Endothelial cell of umbilical vein (primary cell): Measurements from ENCODE around the gene ANKRD34A. TPM values are rescaled to one million over a fixed set of nuclear protein-coding genes. Genes with fewer than 3 reads are reported as not detected.

Source experiments
- BruUV-seq: library from RNA; stranded (reverse); fragments of 400-500 nt; replicated peaks from 2 replicates; lab custom pipeline; 2021; lab: Mats Ljungman, UMichigan
- CTCF ChIA-PET: fragments of 300-600, 350-600 bp; sonication (Branson Sonifier 250); formaldehyde crosslinking; loops from one replicate; lab custom pipeline; 2021; ENCODE audit warnings: antibody characterized with exemption, inconsistent platforms; lab: Charles Lee
- POLR2A ChIA-PET: fragments of 300-600, 350-600 bp; sonication (Branson Sonifier 250); formaldehyde crosslinking; loops from one replicate; lab custom pipeline; 2021; ENCODE audit warnings: antibody characterized with exemption, inconsistent platforms; lab: Charles Lee
- DNase-seq: peaks from one replicate; pipeline ENCODE4 v3.0.0-alpha.2; 2011; ENCODE audit warnings: low read depth, low spot score
- FAIRE-seq: peaks from 2 replicates; lab custom pipeline; 2011; peaks lifted over from hg19 to GRCh38; lab: Jason Lieb, UNC
- H2AFZ ChIP-seq: 2 replicates; pipeline ENCODE4 v1.6.0; 2012; ENCODE audit warnings: low read depth, low read length, control low read depth, inconsistent platforms
- H3K27ac ChIP-seq: 2 replicates; pipeline ENCODE4 v1.5.1; 2011; ENCODE audit warnings: low read depth, mild to moderate bottlenecking, control low read depth, low read length, moderate library complexity; ENCODE audit not compliant: insufficient read depth
- H3K27me3 ChIP-seq, 2 experiments: 2 replicates each; pipeline versions ENCODE4 v1.6.0 to v1.6.1; 2011; ENCODE audit warnings: low read length in 2 of 2, mixed read lengths in 1 of 2; ENCODE audit not compliant: control insufficient read depth in 2 of 2, insufficient read depth in 2 of 2
- H3K36me3 ChIP-seq, 2 experiments: 2 replicates in 1 of 2; 3 replicates in 1 of 2; pipeline ENCODE4 v1.5.1; 2011; ENCODE audit warnings: low read length in 2 of 2, mild to moderate bottlenecking in 1 of 2, moderate library complexity in 1 of 2; ENCODE audit not compliant: control insufficient read depth in 2 of 2, insufficient read depth in 2 of 2; ENCODE audit errors: extremely low read depth in 1 of 2
- H3K4me1 ChIP-seq: 3 replicates; pipeline ENCODE4 v1.5.1; 2011; ENCODE audit warnings: mild to moderate bottlenecking, low read length; ENCODE audit not compliant: control insufficient read depth, insufficient read depth; ENCODE audit errors: extremely low read depth
- H3K4me2 ChIP-seq: 2 replicates; pipeline ENCODE4 v1.6.1; 2011; ENCODE audit warnings: low read length, control low read depth, mixed read lengths; ENCODE audit not compliant: insufficient read depth
- H3K4me3 ChIP-seq, 3 experiments: fragments of 200-600 bp in 1 of 3; sonication (generic), shearing (Covaris generic) in 1 of 3; replicated peaks in 1 of 3; 2 replicates each; pipeline ENCODE4 v1.5.1; 2011 to 2016; ENCODE audit warnings: control low read depth in 3 of 3, low read length in 3 of 3, mild to moderate bottlenecking in 2 of 3, inconsistent platforms in 1 of 3, low read depth in 1 of 3, moderate library complexity in 1 of 3; ENCODE audit not compliant: insufficient read depth in 1 of 3
- H3K79me2 ChIP-seq: 2 replicates; pipeline ENCODE4 v1.6.0; 2012; ENCODE audit warnings: low read length, inconsistent platforms; ENCODE audit not compliant: control insufficient read depth, insufficient read depth
- H3K9ac ChIP-seq: replicated peaks from 2 replicates; pipeline ENCODE3; 2011; ENCODE audit warnings: low read length, control low read depth; ENCODE audit not compliant: insufficient read depth; ENCODE audit errors: extremely low read depth
- H3K9me1 ChIP-seq: replicated peaks from 3 replicates; pipeline ENCODE4 v1.6.0; 2011; ENCODE audit warnings: mild to moderate bottlenecking, low read length; ENCODE audit not compliant: control insufficient read depth, insufficient read depth; ENCODE audit errors: extremely low read depth
- H3K9me3 ChIP-seq: replicated peaks from 2 replicates; pipeline ENCODE4 v1.5.1; 2012; ENCODE audit warnings: low read length, inconsistent platforms; ENCODE audit not compliant: control insufficient read depth, insufficient read depth
- H4K20me1 ChIP-seq: replicated peaks from 2 replicates; pipeline ENCODE3; 2011; ENCODE audit warnings: mild to moderate bottlenecking, low read length; ENCODE audit not compliant: control insufficient read depth, insufficient read depth; ENCODE audit errors: extremely low read depth
- CTCF ChIP-seq, 2 donors: IDR thresholded peaks; 1 replicate in 1 of 2; 2 replicates in 1 of 2; pipeline ENCODE4 v1.5.1; 2011; ENCODE audit warnings: low read length in 2 of 2, mild to moderate bottlenecking in 2 of 2, moderate library complexity in 2 of 2, control low read depth in 1 of 2, inconsistent platforms in 1 of 2, low read depth in 1 of 2; ENCODE audit not compliant: insufficient read depth in 1 of 2; ENCODE audit errors: extremely low read depth in 1 of 2
- EZH2 ChIP-seq: IDR thresholded peaks from 2 replicates; pipeline ENCODE4 v1.6.1; 2012; ENCODE audit warnings: borderline replicate concordance, low read depth, mild to moderate bottlenecking, moderate library complexity, low read length, inconsistent platforms; ENCODE audit not compliant: severe bottlenecking
- FOS ChIP-seq: IDR thresholded peaks from 2 replicates; pipeline ENCODE4 v1.6.1; 2011; ENCODE audit warnings: mild to moderate bottlenecking, low read length, moderate library complexity, borderline replicate concordance; ENCODE audit not compliant: insufficient read depth
- GATA2 ChIP-seq: IDR thresholded peaks from 2 replicates; pipeline ENCODE4 v1.7.0; 2011; ENCODE audit warnings: low read depth, mild to moderate bottlenecking, moderate library complexity, mixed read lengths, low read length; ENCODE audit not compliant: insufficient read length, insufficient read depth
- JUN ChIP-seq: IDR thresholded peaks from 2 replicates; pipeline ENCODE4 v1.6.1; 2011; ENCODE audit warnings: borderline replicate concordance, low read depth; ENCODE audit not compliant: insufficient read length, insufficient read depth
- MAX ChIP-seq: IDR thresholded peaks from 2 replicates; pipeline ENCODE4 v1.6.1; 2011; ENCODE audit not compliant: insufficient read depth, insufficient read length
- MYC ChIP-seq: IDR thresholded peaks from one replicate; pipeline ENCODE4 v1.6.1; 2011; ENCODE audit warnings: mild to moderate bottlenecking, low read depth, low read length
- POLR2A ChIP-seq: IDR thresholded peaks from 2 replicates; pipeline ENCODE4 v1.6.1; 2012; ENCODE audit warnings: low read depth, mild to moderate bottlenecking, control low read depth, low read length
- POLR2AphosphoS5 ChIP-seq: IDR thresholded peaks from 2 replicates; pipeline ENCODE4 v1.6.1; 2012; ENCODE audit warnings: low read depth, mild to moderate bottlenecking, control low read depth, low read length, moderate library complexity; ENCODE audit not compliant: insufficient read depth
- dilution Hi-C: fragments of 300-500 bp; cut with MboI; formaldehyde crosslinking; loops from one replicate; pipeline ENCODE4 v1.15.0; 2019; ENCODE audit warnings: low sequenced_read_pairs; ENCODE audit not compliant: extremely low pct_ligation_motif_present
- intact Hi-C: fragments of 100-400 bp; cut with micrococcal nuclease; formaldehyde crosslinking; loops from one replicate; pipeline ENCODE4 v1.10.0; 2022
- polyA plus RNA-seq, 4 experiments: library from polyadenylated mRNA; depleted of rRNA in 3 of 4; stranded (reverse) in 3 of 4; unstranded in 1 of 4; fragments of >200 nt; gene quantifications; 2 replicates each; pipeline versions ENCODE4 v1.2.1 to v1.2.3, GENCODE V29; 2011 to 2012; ENCODE audit warnings: missing spikeins in 1 of 4
- total RNA-seq: library from RNA; stranded (reverse); gene quantifications from 2 replicates; pipeline ENCODE4 v1.2.3, GENCODE V29; 2021

The ANKRD34A gene
- total and polyA plus RNA-seq, 2 donors (not counting 3 experiments of a cell fraction or from before 2014, with no cell fraction given) = 0.24 to 0.43 TPM

- Histone ChIP-seq H3K4me2 (no peak overlapping the region), H3K27me3 (no peaks in the 10 kb centered on the region), H2AFZ (no peak overlapping the region), H3K27ac (no peak overlapping the region), H3K4me1 (no peaks in the 10 kb centered on the region), H3K36me3 (peaks cover 0 to 3% of the 10 kb centered on the region in 2 experiments), H3K9me3 (no peaks in the 10 kb centered on the region), H4K20me1 (no peaks in the 10 kb centered on the region), H3K9me1 (no peaks in the 10 kb centered on the region), H3K79me2 (peaks cover 9% of the 10 kb centered on the region), H3K4me3 (no peak overlapping the region), H3K9ac (no peak overlapping the region)
- TF ChIP-seq MYC (no peak), JUN (no peak), MAX (no peak), GATA2 (no peak), EZH2 (no peak), FOS (no peak), POLR2AphosphoS5 (no peak), POLR2A (no peak)
- DNase-seq = no peak
- FAIRE-seq = no peak
- dilution Hi-C loops (no loop called here), intact Hi-C loops (no loop called here)
- no TSS peak for BruUV-seq
- ChIA-PET CTCF (interaction anchor here (1.0 kb wide), 2 partner anchors 15 to 34 kb away, joined by 3 to 4 read pairs; partner anchors contain the start of gene RBM8A), POLR2A (no interaction called here)
Measured at GRCh38 chr1:145942871-145943270, 21.5 kb downstream of the ANKRD34A start.

- POLR2A ChIA-PET = no interaction called here
- H3K9me1 ChIP-seq = no peaks in the 10 kb centered on the region
- no peak overlapping the region for H3K27ac ChIP-seq
- no TSS peak for BruUV-seq
- intact Hi-C loops = no loop called here
- FAIRE-seq (no peak), DNase-seq (no peak)
- CTCF ChIA-PET = interaction anchor here (1.0 kb wide), 2 partner anchors 15 to 35 kb away, joined by 3 to 4 read pairs; partner anchors contain the start of gene RBM8A
- no peaks in the 10 kb centered on the region for H3K9me3 ChIP-seq
- dilution Hi-C loops = no loop called here
- no peak overlapping the region for H3K4me2 ChIP-seq
- H3K4me3 ChIP-seq = no peak overlapping the region
- H4K20me1 ChIP-seq = no peaks in the 10 kb centered on the region
- no peak overlapping the region for H2AFZ ChIP-seq
- H3K36me3 ChIP-seq = peaks cover 0 to 4% of the 10 kb centered on the region in 2 experiments
- TF ChIP-seq POLR2AphosphoS5 = no peak
- TF ChIP-seq CTCF (IDR thresholded peaks at IDR 0.05; ENCODE audit: extremely low read depth in 1 of 2, insufficient read depth in 1 of 2, low read depth in 1 of 2, low read length in 2 of 2) = no peak
- TF ChIP-seq GATA2 = no peak
- no peak for TF ChIP-seq MAX
- no peak for TF ChIP-seq POLR2A
- no peak for TF ChIP-seq MYC
- TF ChIP-seq EZH2 = no peak
- TF ChIP-seq FOS = no peak
- TF ChIP-seq JUN = no peak
- peaks cover 9% of the 10 kb centered on the region for H3K79me2 ChIP-seq
- H3K27me3 ChIP-seq = no peaks in the 10 kb centered on the region
- H3K9ac ChIP-seq = no peak overlapping the region
- no peaks in the 10 kb centered on the region for H3K4me1 ChIP-seq
Measured at GRCh38 chr1:145942405-145942804, 22.0 kb downstream of the ANKRD34A start.
